Adrenal gland (tissue), 12 donors: Measurements from ENCODE around the gene SIGLEC7. TPM values are rescaled to one million over a fixed set of nuclear protein-coding genes. Genes with fewer than 3 reads are reported as not detected.

Source experiments
- DNase-seq, 7 donors: peaks; one replicate each; pipeline ENCODE4 v3.0.0-alpha.2; 2019 to 2020
- H3K27ac ChIP-seq, 5 donors: fragments of 200-600 bp; sonication (generic) in 4 of 5; 1 replicate in 3 of 5; 2 replicates in 2 of 5; pipeline versions ENCODE4 v1.5.1 to v1.8.0; 2016 to 2020; ENCODE audit warnings: mild to moderate bottlenecking in 1 of 5
- H3K27me3 ChIP-seq: fragments of 200-600 bp; 2 replicates; pipeline ENCODE4 v1.8.0; 2021
- H3K36me3 ChIP-seq, 2 donors: fragments of 200-600 bp; replicated peaks in 1 of 2; 1 replicate in 1 of 2; 2 replicates in 1 of 2; pipeline versions ENCODE4 v1.5.1 to v1.8.0; 2018 to 2022
- H3K4me1 ChIP-seq, 2 donors: fragments of 200-600 bp; replicated peaks in 1 of 2; 1 replicate in 1 of 2; 2 replicates in 1 of 2; pipeline versions ENCODE4 v1.5.1 to v1.8.0; 2018 to 2021
- H3K4me3 ChIP-seq, 4 donors: fragments of 200-600 bp; sonication (generic) in 3 of 4; one replicate each; pipeline ENCODE4 v1.5.1; 2016 to 2018
- H3K9me3 ChIP-seq, 3 donors: fragments of 200-600 bp; sonication (generic) in 1 of 3; replicated peaks in 1 of 3; 1 replicate in 2 of 3; 2 replicates in 1 of 3; pipeline versions ENCODE4 v1.5.1 to v1.8.0; 2016 to 2021
- POLR2A ChIP-seq, 2 donors: fragments of 450-650 bp; IDR thresholded peaks; one replicate each; pipeline ENCODE4 v1.6.1; 2017; ENCODE audit warnings: antibody characterized with exemption in 2 of 2, mild to moderate bottlenecking in 2 of 2, moderate library complexity in 1 of 2
- WGBS, 4 donors: extraction: QIAGEN DNeasy Blood & Tissue Kit in 2 of 4; methylation state at CpG; one replicate each; pipeline versions ENCODE4 v1.1.5 to v1.1.7; 2013 to 2017; 5-methylcytosine and 5-hydroxymethylcytosine counted together
- intact Hi-C, 2 donors: fragments of 100-400 bp; cut with DNase I; formaldehyde crosslinking; loops; one replicate each; pipeline versions ENCODE4 v1.14.1 to v1.15.0; 2022 to 2023
- polyA plus RNA-seq, 3 donors: library from polyadenylated mRNA; stranded (reverse); fragments of 200-250 nt in 2 of 3; fragments of 350-450 nt in 1 of 3; fragmentation: Illumina TruSeq in 1 of 3; extraction: RNeasy Lipid Tissue Mini Kit (QIAGEN cat#74804) in 1 of 3; gene quantifications; one replicate each; pipeline ENCODE4 v1.2.3, GENCODE V29; 2013 to 2014
- total RNA-seq, 9 donors: library from RNA; depleted of rRNA in 4 of 9; stranded (reverse); fragments of >200 nt in 4 of 9; fragments of 120-200 nt in 1 of 9; fragmentation: NEBNext Ultra II Directional in 1 of 9; extraction: Animal tissue kit (Norgen Biotek cat#: 25700) in 1 of 9; gene quantifications; one replicate each; pipeline versions ENCODE4 v1.1.0 to v1.2.4, GENCODE V29; 2013 to 2023
- TF ChIP-seq, protein P1 (sequence below), 6 experiments: fragments of 450-650 bp in 4 of 6; fragments of 200-600 bp in 2 of 6; sonication (generic) in 1 of 6; IDR thresholded peaks; 1 replicate in 5 of 6; 2 replicates in 1 of 6; pipeline versions ENCODE4 v1.5.1 to v1.8.0; 2016 to 2021; ENCODE audit warnings: antibody characterized with exemption in 6 of 6, mild to moderate bottlenecking in 2 of 6, moderate library complexity in 1 of 6
- donor health status: healthy with polysubstance abuse.
- donor health status: Bipolar disorder and iron deficiency.
- donor health status: DM: yes; HTN: yes; CAD: no.
- donor health status: DM: no; HTN: no; CAD: no.
- donor health status: DM: no; HTN: no; CAD: no.
- donor health status: DM: yes; HTN: yes; CAD: no.

SIGLEC7 gene
- total and polyA plus RNA-seq, 12 donors = 1.00 to 13.1 (median 7.4) TPM

DNA sequence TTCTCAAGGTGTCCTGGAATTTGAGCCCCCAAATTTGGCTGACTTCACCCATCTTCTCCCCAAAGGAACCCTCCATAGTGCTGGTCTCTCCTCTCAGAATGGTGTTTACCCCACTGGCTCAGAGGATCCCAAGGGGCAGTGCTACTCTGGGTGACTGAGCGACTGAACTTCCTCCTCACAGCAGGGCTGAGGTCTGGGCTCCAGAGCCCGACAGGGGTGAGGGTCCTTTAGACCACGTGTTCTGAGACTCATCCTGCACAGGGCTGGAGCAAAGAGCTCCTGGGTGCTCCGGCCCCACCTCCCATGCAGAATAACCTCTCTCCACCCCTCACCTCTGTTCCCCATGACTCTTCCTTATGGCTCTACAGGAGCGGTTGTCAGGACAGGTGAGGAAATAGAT, 59.6 kb downstream of the SIGLEC7 start:
- no peak for DNase-seq
- H3K27ac ChIP-seq = no peak overlapping the region
- H3K4me1 ChIP-seq = no peaks in the 10 kb centered on the region
- peaks cover 2% of the 10 kb centered on the region for H3K27me3 ChIP-seq
- no peak overlapping the region for H3K4me3 ChIP-seq
- no peaks in the 10 kb centered on the region for H3K36me3 ChIP-seq
- 55 to 82% (median 60%) methylated on average over 2 to 5 of the region's 5 CpGs for WGBS, 4 donors
- intact Hi-C loops = no loop called here
- TF ChIP-seq POLR2A (IDR thresholded peaks at IDR 0.05) = no peak
- TF ChIP-seq, protein P1, sequence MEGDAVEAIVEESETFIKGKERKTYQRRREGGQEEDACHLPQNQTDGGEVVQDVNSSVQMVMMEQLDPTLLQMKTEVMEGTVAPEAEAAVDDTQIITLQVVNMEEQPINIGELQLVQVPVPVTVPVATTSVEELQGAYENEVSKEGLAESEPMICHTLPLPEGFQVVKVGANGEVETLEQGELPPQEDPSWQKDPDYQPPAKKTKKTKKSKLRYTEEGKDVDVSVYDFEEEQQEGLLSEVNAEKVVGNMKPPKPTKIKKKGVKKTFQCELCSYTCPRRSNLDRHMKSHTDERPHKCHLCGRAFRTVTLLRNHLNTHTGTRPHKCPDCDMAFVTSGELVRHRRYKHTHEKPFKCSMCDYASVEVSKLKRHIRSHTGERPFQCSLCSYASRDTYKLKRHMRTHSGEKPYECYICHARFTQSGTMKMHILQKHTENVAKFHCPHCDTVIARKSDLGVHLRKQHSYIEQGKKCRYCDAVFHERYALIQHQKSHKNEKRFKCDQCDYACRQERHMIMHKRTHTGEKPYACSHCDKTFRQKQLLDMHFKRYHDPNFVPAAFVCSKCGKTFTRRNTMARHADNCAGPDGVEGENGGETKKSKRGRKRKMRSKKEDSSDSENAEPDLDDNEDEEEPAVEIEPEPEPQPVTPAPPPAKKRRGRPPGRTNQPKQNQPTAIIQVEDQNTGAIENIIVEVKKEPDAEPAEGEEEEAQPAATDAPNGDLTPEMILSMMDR (IDR thresholded peaks at IDR 0.05) = no peak
- no peaks in the 10 kb centered on the region for H3K9me3 ChIP-seq

Other genes starting within 250 kb of the SIGLEC7 start
- gene KLK4, start 230.9 kb upstream of the SIGLEC7 start, total RNA-seq = 10 to 100 TPM in 1 of 9 donors, 1 to 10 TPM in 3, under 1 TPM in 1, not detected in 4; 0.28 to 10.2 (median 2.2) TPM
- gene KLK4, start 230.9 kb upstream of the SIGLEC7 start, polyA plus RNA-seq = 10 to 100 TPM in 2 of 3 donors, under 1 TPM in 1; 0.42 to 16.8 (median 10.9) TPM
- gene KLK5, start 189.3 kb upstream of the SIGLEC7 start, total RNA-seq = not detected
- not detected for gene KLK5, start 189.3 kb upstream of the SIGLEC7 start, polyA plus RNA-seq
- gene KLK6, start 172.7 kb upstream of the SIGLEC7 start, total RNA-seq = not detected
- gene KLK6, start 172.7 kb upstream of the SIGLEC7 start, polyA plus RNA-seq = not detected
- gene KLK7, start 158.4 kb upstream of the SIGLEC7 start, total RNA-seq = under 1 TPM in 1 of 9 donors, not detected in 8; 0.06 TPM
- gene KLK7, start 158.4 kb upstream of the SIGLEC7 start, polyA plus RNA-seq = under 1 TPM in 1 of 3 donors, not detected in 2; 0.03 TPM
- under 1 TPM in 1 of 9 donors, not detected in 8; 0.39 TPM for gene KLK8, start 140.7 kb upstream of the SIGLEC7 start, total RNA-seq
- under 1 TPM in 2 of 3 donors, not detected in 1; 0.34 to 0.80 TPM for gene KLK8, start 140.7 kb upstream of the SIGLEC7 start, polyA plus RNA-seq
- 1 to 10 TPM in 1 of 9 donors, under 1 TPM in 3, not detected in 5; 0.23 to 1.4 (median 0.36) TPM for gene KLK10, start 122.6 kb upstream of the SIGLEC7 start, total RNA-seq
- gene KLK10, start 122.6 kb upstream of the SIGLEC7 start, polyA plus RNA-seq = under 1 TPM in 2 of 3 donors, not detected in 1; 0.34 to 0.56 TPM
- not detected for gene KLK11, start 115.7 kb upstream of the SIGLEC7 start, total RNA-seq
- gene KLK11, start 115.7 kb upstream of the SIGLEC7 start, polyA plus RNA-seq = under 1 TPM in 2 of 3 donors, not detected in 1; 0.07 to 0.32 TPM
- not detected for gene KLK12, start 107.3 kb upstream of the SIGLEC7 start, total RNA-seq
- gene KLK12, start 107.3 kb upstream of the SIGLEC7 start, polyA plus RNA-seq = under 1 TPM in 1 of 3 donors, not detected in 2; 0.17 TPM
- gene KLK13, start 77.2 kb upstream of the SIGLEC7 start, total RNA-seq = under 1 TPM in 1 of 9 donors, not detected in 8; 0.11 TPM
- under 1 TPM in 1 of 3 donors, not detected in 2; 0.47 TPM for gene KLK13, start 77.2 kb upstream of the SIGLEC7 start, polyA plus RNA-seq
- gene KLK14, start 59.4 kb upstream of the SIGLEC7 start, total RNA-seq = under 1 TPM in 2 of 9 donors, not detected in 7; 0.25 to 0.65 TPM
- under 1 TPM in 2 of 3 donors, not detected in 1; 0.48 to 0.81 TPM for gene KLK14, start 59.4 kb upstream of the SIGLEC7 start, polyA plus RNA-seq
- 10 to 100 TPM in 4 of 9 donors, 1 to 10 TPM in 5; 5.0 to 23.9 (median 9.8) TPM for gene CTU1, start 33.9 kb upstream of the SIGLEC7 start, total RNA-seq
- 1 to 10 TPM; 1.1 to 7.3 (median 5.8) TPM for gene CTU1, start 33.9 kb upstream of the SIGLEC7 start, polyA plus RNA-seq
- gene SIGLEC9, start 17.4 kb upstream of the SIGLEC7 start, total RNA-seq = 10 to 100 TPM in 6 of 9 donors, 1 to 10 TPM in 3; 1.5 to 29.7 (median 16.8) TPM
- gene SIGLEC9, start 17.4 kb upstream of the SIGLEC7 start, polyA plus RNA-seq = 1 to 10 TPM; 3.6 to 7.6 (median 4.6) TPM
- 10 to 100 TPM in 5 of 9 donors, 1 to 10 TPM in 4; 2.2 to 21.8 (median 12.9) TPM for gene CD33, start 82.8 kb downstream of the SIGLEC7 start, total RNA-seq
- 10 to 100 TPM in 1 of 3 donors, 1 to 10 TPM in 2; 2.7 to 14.4 (median 4.9) TPM for gene CD33, start 82.8 kb downstream of the SIGLEC7 start, polyA plus RNA-seq
- 1 to 10 TPM in 1 of 9 donors, not detected in 8; 1.0 TPM for gene SIGLECL1, start 108.8 kb downstream of the SIGLEC7 start, total RNA-seq
- gene SIGLECL1, start 108.8 kb downstream of the SIGLEC7 start, polyA plus RNA-seq = not detected
- 1 to 10 TPM in 3 of 9 donors, under 1 TPM in 4, not detected in 2; 0.13 to 2.3 (median 0.67) TPM for gene IGLON5, start 169.3 kb downstream of the SIGLEC7 start, total RNA-seq
- 1 to 10 TPM; 1.3 to 3.4 (median 2.0) TPM for gene IGLON5, start 169.3 kb downstream of the SIGLEC7 start, polyA plus RNA-seq
- 1 to 10 TPM; 1.0 to 3.7 (median 2.5) TPM for gene VSIG10L, start 199.8 kb downstream of the SIGLEC7 start, total RNA-seq
- 1 to 10 TPM; 2.7 to 6.0 (median 4.1) TPM for gene VSIG10L, start 199.8 kb downstream of the SIGLEC7 start, polyA plus RNA-seq
- 100 to 1,000 TPM; 179 to 470 (median 242) TPM for gene ETFB, start 224.1 kb downstream of the SIGLEC7 start, total RNA-seq
- gene ETFB, start 224.1 kb downstream of the SIGLEC7 start, polyA plus RNA-seq = 100 to 1,000 TPM; 110 to 304 (median 159) TPM
- 1 to 10 TPM in 5 of 9 donors, not detected in 4; 1.4 to 2.8 (median 2.4) TPM for gene CLDND2, start 226.7 kb downstream of the SIGLEC7 start, total RNA-seq
- gene CLDND2, start 226.7 kb downstream of the SIGLEC7 start, polyA plus RNA-seq = 10 to 100 TPM in 1 of 3 donors, 1 to 10 TPM in 1, under 1 TPM in 1; 0.73 to 11.7 (median 5.5) TPM
- 1 to 10 TPM; 1.1 to 5.9 (median 2.8) TPM for gene NKG7, start 230.4 kb downstream of the SIGLEC7 start, total RNA-seq
- 1 to 10 TPM; 1.2 to 5.1 (median 3.6) TPM for gene NKG7, start 230.4 kb downstream of the SIGLEC7 start, polyA plus RNA-seq
- not detected for gene LIM2, start 245.7 kb downstream of the SIGLEC7 start, total RNA-seq
- gene LIM2, start 245.7 kb downstream of the SIGLEC7 start, polyA plus RNA-seq = not detected
- gene C19orf84, start 248.3 kb downstream of the SIGLEC7 start, total RNA-seq = under 1 TPM in 2 of 9 donors, not detected in 7; 0.11 to 0.41 TPM
- under 1 TPM in 1 of 3 donors, not detected in 2; 0.10 TPM for gene C19orf84, start 248.3 kb downstream of the SIGLEC7 start, polyA plus RNA-seq